GM19468 (cell line): ENCODE measurements around the gene YBX2.
A peak's percentile ranks its signal among the peaks of the same experiment; 100 is the strongest.

Source experiments
- ATAC-seq: cut with Tn5 transposase; IDR thresholded peaks from one replicate; pipeline ENCODE4 v1.9.1; 2021; ENCODE audit warnings: mild to moderate bottlenecking, moderate library complexity, moderate number of reproducible peaks; ENCODE audit not compliant: unreplicated experiment; ENCODE audit errors: extremely low read depth

YBX2 gene

DNA sequence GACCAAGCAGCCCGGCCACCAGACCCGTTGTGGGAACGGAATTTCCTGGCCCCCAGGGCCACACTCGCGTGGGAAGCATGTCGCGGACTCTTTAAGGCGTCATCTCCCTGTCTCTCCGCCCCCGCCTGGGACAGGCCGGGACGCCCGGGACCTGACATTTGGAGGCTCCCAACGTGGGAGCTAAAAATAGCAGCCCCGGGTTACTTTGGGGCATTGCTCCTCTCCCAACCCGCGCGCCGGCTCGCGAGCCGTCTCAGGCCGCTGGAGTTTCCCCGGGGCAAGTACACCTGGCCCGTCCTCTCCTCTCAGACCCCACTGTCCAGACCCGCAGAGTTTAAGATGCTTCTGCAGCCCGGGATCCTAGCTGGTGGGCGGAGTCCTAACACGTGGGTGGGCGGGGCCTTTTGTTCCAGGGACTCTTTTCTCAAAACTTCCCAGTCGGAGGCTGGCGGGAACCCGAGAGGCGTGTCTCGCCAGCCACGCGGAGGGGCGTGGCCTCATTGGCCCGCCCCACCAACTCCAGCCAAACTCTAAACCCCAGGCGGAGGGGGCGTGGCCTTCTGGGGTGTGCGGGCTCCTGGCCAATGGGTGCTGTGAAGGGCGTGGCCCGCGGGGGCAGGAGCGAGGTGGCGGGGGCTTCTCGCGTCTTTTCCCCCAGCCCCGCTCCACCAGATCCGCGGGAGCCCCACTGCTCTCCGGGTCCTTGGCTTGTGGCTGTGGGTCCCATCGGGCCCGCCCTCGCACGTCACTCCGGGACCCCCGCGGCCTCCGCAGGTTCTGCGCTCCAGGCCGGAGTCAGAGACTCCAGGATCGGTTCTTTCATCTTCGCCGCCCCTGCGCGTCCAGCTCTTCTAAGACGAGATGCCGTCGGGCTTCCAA, 13.1 kb downstream of the YBX2 start, which contains the start of gene SLC2A4:
SLC2A4 (plus strand) TSS at position 645 of the 879 bp plus-strand sequence; CDS start at position 862, 217 bp downstream.
- no peak for ATAC-seq

DNA sequence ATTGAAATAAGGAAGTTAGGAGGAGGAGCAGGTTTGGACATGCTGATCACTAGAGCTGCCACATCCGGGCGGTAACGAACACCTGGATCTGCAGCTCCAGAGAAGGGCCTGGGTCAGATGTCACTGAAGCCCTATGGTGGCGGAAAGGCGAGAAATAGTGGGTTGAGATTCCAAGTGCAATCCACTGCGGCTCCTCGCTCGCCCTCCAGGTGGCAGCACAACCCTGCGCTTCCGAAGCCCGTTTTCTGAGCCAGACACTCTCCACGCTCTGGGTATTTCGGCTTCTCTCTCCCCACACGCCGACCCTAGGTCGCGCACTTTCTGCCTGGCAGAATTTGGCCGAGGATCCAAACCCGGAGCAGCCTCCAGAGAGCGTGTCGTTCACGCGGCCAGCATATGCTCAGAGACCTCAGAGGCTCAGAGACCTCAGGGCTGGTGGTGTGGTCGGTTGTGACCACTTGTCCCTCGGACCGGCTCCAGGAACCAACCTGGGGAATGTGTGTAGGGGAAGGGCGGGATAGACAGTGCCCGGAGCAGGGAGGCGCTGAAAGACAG, 13.8 kb downstream of the YBX2 start:
- ATAC-seq, result no peak

DNA sequence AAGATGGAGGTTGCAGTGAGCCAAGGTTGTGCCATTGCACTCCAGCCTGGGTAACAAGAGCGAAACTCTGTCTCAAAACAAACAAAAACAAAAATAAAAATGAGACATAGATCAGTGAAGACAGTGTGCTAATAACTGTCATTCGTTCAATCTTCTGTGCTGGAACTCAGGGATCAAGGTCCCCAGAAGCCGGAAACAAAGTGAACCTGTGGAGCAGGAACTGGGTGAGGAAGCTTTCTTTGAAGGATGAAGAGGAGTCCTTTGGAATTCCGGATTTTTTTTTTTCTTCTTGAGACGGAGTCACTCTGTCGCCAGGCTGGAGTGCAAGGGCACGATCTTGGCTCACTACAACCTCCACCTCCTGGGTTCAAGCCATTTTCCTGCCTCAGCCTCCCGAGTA, 15.0 kb downstream of the YBX2 start:
- no peak for ATAC-seq

DNA sequence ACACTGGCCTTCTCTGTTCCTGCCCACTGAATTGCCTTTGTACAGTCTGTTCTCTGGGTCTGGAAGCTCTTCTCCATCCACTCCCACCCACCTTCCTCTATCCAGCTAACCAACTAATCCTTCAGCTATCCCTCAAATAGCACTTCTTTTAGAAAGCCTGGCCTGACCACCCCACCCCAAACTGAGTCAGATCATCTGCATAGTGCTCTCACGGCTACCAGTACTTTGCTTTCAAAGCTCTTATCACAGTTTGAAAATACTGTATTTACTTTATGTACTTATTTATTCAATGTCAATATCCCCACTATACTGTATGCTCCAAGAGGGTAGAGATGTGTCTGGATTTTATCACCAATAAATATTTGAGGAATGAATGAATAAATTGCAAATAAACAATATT, 27.7 kb downstream of the YBX2 start:
- ATAC-seq, result no peak

DNA sequence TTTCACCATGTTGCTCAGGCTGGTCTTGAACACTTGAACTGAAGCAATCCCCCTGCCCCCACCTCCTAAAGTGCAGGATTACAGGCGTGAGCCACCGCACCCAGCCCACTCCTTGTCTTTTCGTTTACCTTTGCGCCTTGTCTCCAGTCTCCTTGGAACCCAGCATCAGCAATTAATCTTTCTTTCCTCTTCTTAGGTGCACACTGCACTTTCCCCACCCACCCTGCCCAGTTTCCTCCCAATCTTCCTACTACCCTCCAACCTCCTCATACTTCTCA, 30.7 kb downstream of the YBX2 start:
- no peak for ATAC-seq

DNA sequence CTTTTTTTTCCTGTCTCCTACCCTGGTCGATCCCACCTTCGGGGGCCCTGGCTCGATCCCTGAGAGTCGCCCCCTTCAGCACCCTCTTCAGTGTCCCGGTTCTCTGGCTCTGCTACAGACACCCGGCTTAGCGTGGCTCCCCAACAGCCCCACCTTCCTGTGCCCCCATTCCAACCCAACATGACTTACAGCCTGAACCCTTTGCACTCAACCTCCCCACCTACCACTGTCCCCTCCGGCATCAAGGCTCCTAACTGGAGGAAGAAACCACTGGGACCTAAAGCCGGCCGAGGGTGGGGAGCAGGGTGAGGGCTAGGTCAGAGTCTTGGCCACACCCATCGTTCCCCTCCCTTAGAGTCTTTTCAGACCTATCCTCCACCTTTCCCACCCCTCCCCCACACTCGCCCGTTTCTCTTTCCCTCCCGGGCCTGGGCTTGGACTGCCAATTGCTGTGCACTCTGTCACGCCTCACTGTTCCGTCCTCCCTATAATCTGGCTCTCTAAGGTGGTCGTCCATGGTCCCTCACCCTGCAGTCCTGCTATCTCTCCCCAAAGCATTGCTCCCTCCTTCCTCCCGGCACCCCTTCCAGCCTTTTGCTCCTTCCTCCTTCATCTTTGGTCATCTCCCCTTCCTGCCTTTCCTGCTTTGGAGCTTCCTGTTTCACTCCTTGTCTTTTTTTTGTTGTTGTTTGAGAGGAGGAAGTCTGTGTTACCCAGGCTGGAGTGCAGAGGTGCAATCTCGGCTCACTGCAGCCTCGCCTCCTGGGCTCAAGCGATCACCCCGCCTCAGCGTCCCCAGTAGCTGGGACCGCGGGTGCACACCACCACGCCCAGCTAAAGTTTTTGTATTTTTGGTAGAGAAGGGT, 31.3 kb downstream of the YBX2 start:
- ATAC-seq, result no peak

DNA sequence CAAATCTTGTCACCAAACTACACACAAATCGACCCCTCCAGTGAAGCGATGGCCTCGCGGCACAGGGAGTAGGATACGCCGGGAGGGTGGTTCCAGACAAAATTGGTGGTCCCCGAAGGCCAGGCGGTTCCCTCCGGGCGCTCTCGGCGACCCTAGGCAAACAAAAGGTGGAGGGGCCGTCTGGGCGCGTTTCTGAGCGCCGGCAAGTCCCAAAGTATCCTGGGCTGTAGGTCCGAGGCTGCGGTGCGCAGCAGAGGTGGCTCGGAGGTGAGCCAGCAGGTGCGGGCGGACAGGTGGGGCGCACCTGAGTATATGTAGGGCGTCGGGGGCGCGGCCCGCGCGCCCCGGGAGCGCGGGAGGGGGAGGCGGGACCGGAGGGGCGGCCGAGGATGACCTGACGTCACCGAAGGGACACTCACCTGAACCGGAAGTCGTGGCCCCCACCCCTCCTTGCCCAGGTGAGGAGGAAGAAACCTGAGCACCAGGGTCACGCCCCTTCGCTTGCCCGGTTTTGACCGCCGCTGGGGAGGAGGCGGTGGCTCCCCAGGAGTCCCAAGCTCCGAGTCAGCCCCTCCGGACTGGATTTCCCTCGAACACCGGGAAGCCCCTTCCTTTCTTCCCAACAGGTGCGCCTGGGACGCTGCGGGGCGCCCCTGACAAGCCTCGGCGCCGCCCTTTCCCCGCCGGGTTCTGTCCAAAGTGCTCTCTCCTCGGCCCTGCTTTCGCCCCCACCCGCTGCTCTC, 32.1 kb downstream of the YBX2 start, which contains the start of gene CLDN7:
CLDN7 (minus strand) TSS at position 287 of the 743 bp plus-strand sequence. CDS start 435 bp downstream, outside the sequence.
- ATAC-seq, result no peak

DNA sequence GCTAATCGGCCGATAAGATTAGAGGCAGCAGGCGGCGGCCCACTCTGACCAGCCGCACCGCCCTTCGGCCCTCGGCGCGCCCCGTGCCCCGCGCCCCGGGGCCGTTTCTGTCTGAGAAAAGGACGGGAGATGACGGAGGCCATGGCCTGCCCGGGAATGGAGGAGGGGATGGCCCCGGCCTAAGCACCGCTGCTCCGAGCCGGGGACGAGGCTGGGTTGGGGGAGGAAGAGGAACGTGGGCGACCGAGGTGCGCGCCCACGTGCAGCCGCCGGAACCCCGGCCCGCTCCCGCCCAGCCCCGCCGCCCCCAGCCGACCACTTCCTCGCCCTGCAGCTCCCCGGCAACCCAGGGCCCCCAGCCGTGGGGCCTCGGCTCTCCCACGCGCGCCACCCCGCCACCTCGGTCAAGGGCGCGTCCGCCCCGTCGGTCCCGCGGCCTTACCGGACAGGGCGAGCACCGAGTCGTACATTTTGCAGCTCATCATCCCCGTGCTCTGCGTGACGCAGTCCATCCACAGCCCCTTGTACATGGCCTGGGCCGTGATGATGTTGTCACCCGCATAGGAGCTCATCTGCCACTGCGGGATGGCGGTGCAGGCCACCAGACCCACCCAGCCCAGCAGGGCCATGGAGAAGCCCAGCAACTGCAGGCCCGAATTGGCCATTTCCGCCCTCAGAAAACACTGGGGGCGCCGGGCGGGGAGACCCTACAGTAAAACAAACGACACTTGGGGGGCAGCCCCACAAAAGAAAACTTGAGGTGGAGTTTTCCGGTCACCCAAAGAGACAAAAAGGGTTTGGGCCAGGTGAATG, 32.9 kb downstream of the YBX2 start:
- ATAC-seq, result no peak

DNA sequence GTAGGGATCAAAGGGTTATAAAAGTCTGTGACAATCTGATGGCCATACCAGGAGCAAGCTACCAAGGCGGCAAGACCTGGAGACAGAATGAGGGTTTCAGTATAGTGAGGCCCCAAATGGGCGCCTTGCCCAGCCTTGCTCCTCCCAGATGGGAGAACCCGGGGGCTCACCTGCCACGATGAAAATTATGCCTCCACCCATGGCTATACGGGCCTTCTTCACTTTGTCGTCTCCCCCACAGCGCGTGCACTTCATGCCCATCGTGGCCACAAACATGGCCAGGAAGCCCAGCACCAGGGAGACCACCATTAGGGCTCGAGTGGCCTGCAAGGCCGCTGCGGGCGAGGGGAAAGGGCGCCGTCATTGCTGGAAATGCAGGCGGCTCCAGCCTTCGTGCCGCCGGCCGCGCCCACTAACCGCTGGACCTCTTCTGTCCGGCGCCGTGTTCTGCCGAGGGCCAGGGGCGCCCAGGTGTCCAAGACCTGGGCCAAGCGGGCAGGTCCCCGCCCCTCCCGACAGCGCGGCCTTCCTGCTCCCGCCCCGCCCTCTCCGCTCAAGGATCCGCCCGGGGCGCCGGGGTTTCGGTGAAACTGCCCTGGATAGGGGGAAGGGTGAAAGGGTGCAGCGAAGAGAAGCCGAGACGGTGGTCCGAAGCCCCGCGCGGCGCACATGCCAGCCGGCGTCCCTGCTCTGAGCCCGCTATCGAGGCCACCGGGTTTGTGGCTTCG, 33.6 kb downstream of the YBX2 start:
- ATAC-seq, result no peak

DNA sequence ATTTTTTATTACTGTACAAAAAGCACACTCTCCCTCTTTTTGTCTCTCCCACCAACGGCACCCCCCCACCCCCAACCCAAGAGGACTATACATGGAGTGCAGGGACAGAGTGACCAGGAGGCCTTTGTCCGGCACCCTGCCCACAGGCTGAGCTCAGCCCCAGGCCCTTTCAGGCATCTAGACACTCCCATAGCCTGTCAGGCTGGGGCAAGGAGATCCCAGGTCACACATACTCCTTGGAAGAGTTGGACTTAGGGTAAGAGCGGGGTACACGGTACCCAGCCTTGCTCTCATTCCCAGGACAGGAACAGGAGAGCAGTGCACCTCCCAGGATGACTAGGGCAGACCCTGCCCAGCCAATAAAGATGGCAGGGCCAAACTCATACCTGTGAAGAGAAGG, 34.3 kb downstream of the YBX2 start:
- no peak for ATAC-seq

DNA sequence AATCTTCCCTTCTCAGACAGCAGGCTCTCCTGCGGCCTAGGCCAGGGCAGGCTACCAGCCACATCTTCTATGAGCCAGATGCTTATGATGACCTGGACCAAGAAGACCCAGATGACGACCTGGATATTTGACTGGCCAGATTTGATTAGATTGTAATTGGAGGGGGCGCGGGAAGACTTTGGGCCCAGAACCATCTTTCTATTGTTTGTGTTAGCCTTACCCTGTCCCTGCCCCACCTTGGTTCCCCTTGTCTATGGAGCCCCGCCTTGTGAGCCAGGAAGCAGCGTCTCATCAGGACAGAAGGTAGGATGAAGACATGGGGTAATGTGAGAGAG, 34.9 kb downstream of the YBX2 start:
- no peak for ATAC-seq

DNA sequence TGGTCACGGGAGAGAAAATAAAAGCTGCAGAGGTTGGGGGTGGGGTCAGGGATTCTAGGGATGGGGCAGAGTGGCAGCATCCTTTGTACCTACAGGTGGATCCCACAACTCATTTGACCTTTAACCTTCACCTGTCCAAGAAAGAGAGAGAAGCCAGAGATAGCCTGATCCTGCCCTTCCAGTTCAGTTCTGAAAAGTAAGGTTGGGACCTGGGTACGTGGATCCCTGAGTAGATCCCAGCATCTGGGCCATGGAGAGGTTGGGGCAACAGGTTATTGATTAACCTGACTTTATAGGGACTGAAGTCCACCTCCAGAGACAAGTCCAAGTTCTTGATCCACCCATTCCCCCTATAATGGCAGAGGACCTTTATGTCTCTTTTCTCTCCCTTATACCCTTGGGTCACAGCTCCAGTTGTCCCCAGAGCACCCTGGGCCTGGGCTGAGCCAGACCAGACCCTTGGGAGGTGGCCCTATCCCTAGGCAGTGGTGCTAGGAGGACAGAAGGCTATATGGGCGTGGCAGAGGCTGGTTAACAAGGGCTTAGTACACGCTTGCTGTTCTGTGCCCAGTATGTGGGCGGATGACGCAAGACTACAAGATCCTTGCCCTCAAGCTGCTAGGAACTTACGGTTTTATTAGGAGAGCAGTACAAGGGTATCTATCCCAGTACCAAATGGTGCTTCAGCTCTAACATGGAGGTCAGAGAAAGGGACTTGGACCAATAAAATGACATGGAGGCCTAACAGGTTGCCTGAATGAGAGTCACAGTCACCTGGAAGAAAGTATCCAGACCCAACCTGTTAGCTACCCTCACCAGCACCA, 35.5 kb downstream of the YBX2 start:
- no peak for ATAC-seq

DNA sequence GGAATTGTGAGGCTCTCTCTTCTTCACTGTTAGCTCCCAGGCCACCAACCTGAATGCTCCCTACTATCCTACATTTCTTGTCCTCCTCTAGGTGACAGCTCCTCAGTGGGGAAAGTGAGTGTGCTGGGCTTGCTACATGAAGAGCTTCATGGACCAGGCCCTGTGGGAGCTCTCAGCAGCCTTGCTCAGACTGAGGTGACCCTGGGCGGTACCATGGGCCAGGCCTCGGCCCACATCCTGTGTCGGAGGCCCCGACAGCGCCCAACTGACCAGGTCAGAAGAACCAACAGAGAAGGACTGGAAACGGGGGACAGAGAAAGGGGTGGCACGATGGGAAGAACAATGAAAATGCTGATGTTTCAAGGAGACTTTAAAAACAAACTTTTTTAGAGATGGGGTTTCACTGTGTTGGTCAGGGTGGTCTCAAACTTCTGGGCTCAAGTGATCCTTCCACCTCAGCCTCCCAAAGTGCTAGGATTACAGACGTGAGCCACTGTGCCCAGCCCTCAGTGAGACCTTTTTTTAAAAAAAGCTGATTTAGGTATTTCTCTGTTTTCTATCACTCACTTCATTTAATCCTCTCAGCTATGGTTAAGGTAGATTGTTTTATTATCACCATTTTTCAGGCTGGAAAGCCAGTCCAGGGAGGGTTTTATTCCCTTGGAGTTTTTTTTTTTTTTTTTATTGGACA, 37.5 kb downstream of the YBX2 start:
- no peak for ATAC-seq

DNA sequence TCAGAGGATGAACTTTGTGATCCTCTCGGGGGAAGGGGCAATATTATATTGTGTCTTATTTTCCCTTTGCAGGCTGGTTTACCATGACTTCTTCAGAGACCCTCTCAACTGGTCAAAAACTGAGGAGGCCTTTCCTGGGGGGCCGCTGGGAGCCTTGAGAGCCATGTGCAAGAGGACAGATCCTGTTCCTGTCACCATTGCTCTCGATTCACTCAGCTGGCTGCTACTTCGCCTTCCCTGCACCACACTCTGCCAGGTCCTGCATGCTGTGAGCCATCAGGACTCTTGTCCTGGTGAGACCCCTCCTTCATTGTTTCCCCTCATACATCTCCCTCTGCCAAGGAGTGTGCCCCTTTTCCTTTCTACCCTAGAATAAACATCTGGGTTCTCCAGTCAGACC, 39.9 kb downstream of the YBX2 start:
- ATAC-seq, result no peak

DNA sequence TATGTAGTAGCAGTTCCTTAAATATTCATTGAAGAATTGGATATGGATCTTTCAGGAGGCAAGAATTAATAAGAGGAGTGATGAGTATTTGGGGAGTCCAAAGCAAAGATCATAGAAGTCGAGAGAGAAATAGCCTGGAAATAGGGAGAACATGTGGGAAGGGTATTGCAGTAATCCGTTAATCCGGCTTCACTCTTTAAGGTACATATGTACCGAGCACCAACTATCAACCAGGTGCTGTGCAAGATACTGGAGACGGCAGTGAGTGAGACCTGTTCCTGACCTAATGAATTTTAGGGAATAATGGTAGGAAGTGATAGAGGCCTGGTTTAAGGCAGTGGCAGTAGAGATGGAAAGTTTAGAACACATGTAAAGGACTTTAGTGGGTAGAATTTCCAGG, 41.4 kb downstream of the YBX2 start:
- no peak for ATAC-seq

DNA sequence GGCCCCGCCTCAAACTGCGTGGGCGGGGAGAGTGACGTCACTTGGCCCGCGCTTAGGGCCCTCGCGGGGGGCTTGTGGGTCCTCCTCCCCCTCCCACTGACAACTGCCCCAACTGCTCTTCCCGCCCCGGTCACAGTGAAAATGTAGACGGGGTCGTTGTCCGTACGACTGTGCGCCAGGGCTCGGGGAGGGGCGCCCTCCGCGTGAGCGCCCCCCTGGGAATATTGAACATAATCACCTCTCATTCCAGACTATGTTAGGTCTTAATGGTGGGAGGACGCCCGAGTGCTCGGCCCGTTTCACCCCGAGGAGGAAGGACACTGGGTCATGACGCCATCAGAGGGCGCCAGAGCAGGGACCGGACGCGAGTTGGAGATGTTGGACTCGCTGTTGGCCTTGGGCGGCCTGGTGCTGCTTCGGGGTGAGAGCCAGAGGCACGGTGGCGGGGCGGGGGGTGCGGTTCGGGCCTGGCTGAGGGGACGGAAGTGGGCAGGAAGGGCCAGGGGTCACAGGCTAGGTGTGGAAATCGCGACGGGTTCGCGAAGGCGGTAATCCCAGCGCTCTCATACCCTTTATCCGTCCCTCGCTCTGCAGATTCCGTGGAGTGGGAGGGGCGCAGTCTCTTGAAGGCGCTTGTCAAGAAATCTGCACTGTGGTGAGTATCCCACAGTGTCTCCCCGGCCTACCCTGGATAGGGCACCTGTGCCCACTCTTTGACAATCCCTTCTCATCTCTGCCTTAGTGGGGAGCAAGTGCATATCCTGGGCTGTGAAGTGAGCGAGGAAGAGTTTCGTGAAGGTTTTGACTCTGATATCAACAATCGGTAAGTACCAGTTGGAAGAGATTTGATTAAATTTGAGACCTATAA, 42.0 kb downstream of the YBX2 start, which contains the start of gene ELP5:
ELP5 (plus strand) TSS at position 40 of the 868 bp plus-strand sequence; CDS start at position 376, 336 bp downstream.
- peak; percentile 14 for ATAC-seq
